WTC11 (cell line): ENCODE measurements around the gene ALDH16A1. TPM values are rescaled to one million over a fixed set of nuclear protein-coding genes. Genes with fewer than 3 reads are reported as not detected.

Experiments
- AFF4 ChIP-seq: sonication (generic); formaldehyde crosslinking; IDR thresholded peaks from 2 replicates; pipeline ENCODE4 v1.8.1; 2023; ENCODE audit warnings: mild to moderate bottlenecking, missing genetic modification reagents, borderline replicate concordance
- ATF6 ChIP-seq: sonication (generic); formaldehyde crosslinking; IDR thresholded peaks from 2 replicates; pipeline ENCODE4 v1.8.1; 2023; ENCODE audit warnings: mild to moderate bottlenecking, missing genetic modification reagents
- CREB1 ChIP-seq: sonication (generic); formaldehyde crosslinking; IDR thresholded peaks from 2 replicates; pipeline ENCODE4 v1.8.0; 2023; ENCODE audit warnings: mild to moderate bottlenecking, missing genetic modification reagents
- E2F1 ChIP-seq: sonication (generic); formaldehyde crosslinking; IDR thresholded peaks from 2 replicates; pipeline ENCODE4 v1.8.0; 2022; ENCODE audit warnings: mild to moderate bottlenecking, missing genetic modification reagents
- E2F5 ChIP-seq: sonication (generic); formaldehyde crosslinking; IDR thresholded peaks from 2 replicates; pipeline ENCODE4 v1.8.1; 2022; ENCODE audit warnings: mild to moderate bottlenecking, moderate library complexity, missing genetic modification reagents
- FOXP4 ChIP-seq: sonication (generic); formaldehyde crosslinking; IDR thresholded peaks from 2 replicates; pipeline ENCODE4 v1.8.0; 2022; ENCODE audit warnings: mild to moderate bottlenecking, missing genetic modification reagents
- GABPB1 ChIP-seq: sonication (generic); formaldehyde crosslinking; IDR thresholded peaks from 2 replicates; pipeline ENCODE4 v1.8.1; 2023; ENCODE audit warnings: mild to moderate bottlenecking, missing genetic modification reagents
- MXD4 ChIP-seq: fragments of 250-450 bp; sonication (Bioruptor Pico); IDR thresholded peaks from 2 replicates; pipeline ENCODE4 v1.8.0; 2021; ENCODE audit warnings: mild to moderate bottlenecking, moderate library complexity, borderline replicate concordance
- NFE2L1 ChIP-seq: sonication (generic); formaldehyde crosslinking; IDR thresholded peaks from 2 replicates; pipeline ENCODE4 v1.8.1; 2023; ENCODE audit warnings: missing genetic modification reagents
- NR1H2 ChIP-seq: sonication (generic); formaldehyde crosslinking; IDR thresholded peaks from 2 replicates; pipeline ENCODE4 v1.9.0; 2021; ENCODE audit warnings: mild to moderate bottlenecking, moderate library complexity, missing genetic modification reagents
- NR2C2 ChIP-seq: sonication (generic); formaldehyde crosslinking; IDR thresholded peaks from 2 replicates; pipeline ENCODE4 v1.8.0; 2022; ENCODE audit warnings: mild to moderate bottlenecking, missing genetic modification reagents
- PRDM15 ChIP-seq: sonication (generic); formaldehyde crosslinking; IDR thresholded peaks from 2 replicates; pipeline ENCODE4 v1.8.0; 2022; ENCODE audit warnings: missing genetic modification reagents
- SMAD3 ChIP-seq: sonication (generic); formaldehyde crosslinking; IDR thresholded peaks from 2 replicates; pipeline ENCODE4 v1.8.0; 2022; ENCODE audit warnings: missing genetic modification reagents, mild to moderate bottlenecking, borderline replicate concordance
- SP1 ChIP-seq: sonication (generic); formaldehyde crosslinking; conservative IDR thresholded peaks from 2 replicates; pipeline ENCODE4 v1.8.1; 2022; ENCODE audit warnings: missing genetic modification reagents
- USF1 ChIP-seq: sonication (generic); formaldehyde crosslinking; IDR thresholded peaks from 2 replicates; pipeline ENCODE4 v1.8.0; 2022; ENCODE audit warnings: mild to moderate bottlenecking, missing genetic modification reagents
- USF2 ChIP-seq: sonication (generic); formaldehyde crosslinking; IDR thresholded peaks from 2 replicates; pipeline ENCODE4 v1.8.1; 2023; ENCODE audit warnings: mild to moderate bottlenecking, missing genetic modification reagents, moderate library complexity
- ZBTB43 ChIP-seq: sonication (generic); formaldehyde crosslinking; IDR thresholded peaks from 2 replicates; pipeline ENCODE4 v1.8.1; 2023; ENCODE audit warnings: mild to moderate bottlenecking, missing genetic modification reagents
- ZNF138 ChIP-seq: sonication (generic); formaldehyde crosslinking; conservative IDR thresholded peaks from 2 replicates; pipeline ENCODE4 v1.8.1; 2022; ENCODE audit warnings: mild to moderate bottlenecking, moderate library complexity, missing genetic modification reagents
- ZNF232 ChIP-seq: sonication (generic); formaldehyde crosslinking; IDR thresholded peaks from 2 replicates; pipeline ENCODE4 v1.8.0; 2022; ENCODE audit warnings: mild to moderate bottlenecking, missing genetic modification reagents
- ZNF396 ChIP-seq: fragments of 250-450 bp; sonication (Bioruptor Pico); IDR thresholded peaks from 2 replicates; pipeline ENCODE4 v1.8.0; 2021; ENCODE audit warnings: mild to moderate bottlenecking, moderate library complexity, borderline replicate concordance
- total RNA-seq: library from RNA; stranded (reverse); gene quantifications from 3 replicates; pipeline ENCODE4 v1.2.3, GENCODE V29; 2021

The ALDH16A1 gene
- total RNA-seq, 1 experiment from 2014 or later = 44.3 TPM

- TF ChIP-seq ZBTB43 (no peak), FOXP4 (no peak), MXD4 (CRISPR knock-in tag) (no peak), NR1H2 (no peak), ATF6 (CRISPR knock-in tag) (no peak), ZNF396 (CRISPR knock-in tag) (no peak), E2F1 (CRISPR knock-in tag) (0 out of 2 replicates have a peak, but pooled peaks have one; percentile 18), SP1 (peak; percentile 62; the same call in 1 of the 2 replicates), SMAD3 (CRISPR knock-in tag) (0 out of 2 replicates have a peak, but pooled peaks have one; percentile 24), USF2 (CRISPR knock-in tag) (peak; percentile 61), ZNF138 (no peak), NR2C2 (CRISPR knock-in tag) (no peak), GABPB1 (no peak), USF1 (CRISPR knock-in tag) (peak; percentile 42; the same call in 1 of the 2 replicates), E2F5 (CRISPR knock-in tag) (peak; percentile 57; the same call in 1 of the 2 replicates), ZNF232 (CRISPR knock-in tag) (0 out of 2 replicates have a peak, but pooled peaks have one; percentile 42), PRDM15 (peak; percentile 66), AFF4 (no peak), NFE2L1 (CRISPR knock-in tag) (peak; percentile 65; the same call in 1 of the 2 replicates), CREB1 (CRISPR knock-in tag) (0 out of 2 replicates have a peak, but pooled peaks have one; percentile 22)
Measured at GRCh38 chr19:49427855-49428546, 25.0 kb upstream of the ALDH16A1 start (continued).
